ENCODE measurements around the gene ARL5B.
"Not testable (repeated sequence)": the region's sequence is repeated elsewhere in the genome, so short reads cannot be mapped to it uniquely, and the experiment has no call there.

The ARL5B gene

GRCh38 chr10:18659125-18659818 is at the start of gene ARL5B:
Gene ARL5B (plus strand): TSS chr10:18659431. CDS start chr10:18659638, 207 bp downstream.
- DNase-seq = peak; percentile 99

DNA sequence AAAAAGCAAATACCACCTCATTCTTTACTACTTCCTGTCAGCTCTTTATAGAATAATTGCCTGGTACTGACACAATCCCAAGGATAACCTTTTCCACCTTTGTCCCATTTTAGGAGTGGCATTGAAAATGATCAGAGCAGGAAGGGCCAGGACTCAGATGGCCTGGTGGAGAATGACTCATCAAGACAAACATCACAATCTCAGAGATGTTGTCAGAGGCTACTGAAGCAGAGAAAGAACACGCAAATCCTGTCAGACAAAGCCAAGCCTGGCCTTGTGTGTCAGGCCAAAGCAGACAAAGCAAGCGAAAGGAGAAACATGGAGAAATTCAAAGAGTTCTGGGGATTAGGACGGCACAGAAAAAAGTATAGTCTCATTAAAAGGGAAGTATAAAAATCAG is 48.7 kb upstream of the ARL5B start:
- peak; percentile 47 for DNase-seq

- DNase-seq = no peak
These were observed 48.1 kb upstream of the ARL5B start for GRCh38 chr10:18611168-18611567.

DNA sequence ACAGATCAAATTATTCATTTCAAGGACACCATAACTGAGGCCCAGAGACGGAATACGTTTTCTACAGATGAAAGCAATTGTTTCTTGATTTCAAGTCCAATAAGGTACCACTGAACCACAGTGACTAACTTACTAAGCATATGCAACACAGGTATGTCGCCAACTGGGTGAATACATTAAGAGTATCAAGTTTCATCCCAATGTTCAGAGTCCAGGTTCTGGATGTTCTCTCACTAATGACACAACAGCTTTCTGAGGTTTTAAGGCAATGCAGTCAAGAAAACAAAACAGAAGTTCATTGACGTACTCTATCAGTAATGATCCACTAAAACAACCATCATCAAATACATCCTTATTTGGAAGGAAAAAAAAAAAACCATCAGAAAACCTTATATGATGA is 43.6 kb upstream of the ARL5B start:
- no peak for DNase-seq

GRCh38 chr10:18616337-18616736 is 42.9 kb upstream of the ARL5B start:
- no peak for DNase-seq

GRCh38 chr10:18619016-18619415 is 40.2 kb upstream of the ARL5B start:
- DNase-seq = no peak

- DNase-seq = no peak
These were observed 38.4 kb upstream of the ARL5B start for GRCh38 chr10:18620856-18621255.

- peak; percentile 50 for DNase-seq
These were observed 35.6 kb upstream of the ARL5B start for GRCh38 chr10:18623671-18624070.

DNA sequence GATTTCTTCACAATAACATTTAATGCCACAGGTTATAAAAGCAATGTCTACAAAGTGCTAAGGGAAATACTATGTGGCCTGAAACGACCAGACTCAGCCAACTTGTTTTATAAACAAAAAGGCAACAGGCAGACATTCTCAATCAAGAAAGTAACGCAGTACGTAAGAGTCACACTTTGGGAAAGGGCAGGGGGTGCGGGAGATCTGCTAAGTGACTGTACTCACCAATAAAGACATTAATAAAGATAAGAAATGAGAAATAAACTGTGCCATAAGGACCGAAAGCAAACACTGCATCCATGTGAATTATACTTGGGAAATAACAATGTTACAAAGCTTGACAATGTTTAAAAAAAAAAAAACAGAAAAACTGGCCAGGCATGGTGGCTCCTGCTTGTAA is 33.3 kb upstream of the ARL5B start:
- no peak for DNase-seq

GRCh38 chr10:18627452-18628018 is 31.7 kb upstream of the ARL5B start:
- DNase-seq = peak; percentile 65

DNA sequence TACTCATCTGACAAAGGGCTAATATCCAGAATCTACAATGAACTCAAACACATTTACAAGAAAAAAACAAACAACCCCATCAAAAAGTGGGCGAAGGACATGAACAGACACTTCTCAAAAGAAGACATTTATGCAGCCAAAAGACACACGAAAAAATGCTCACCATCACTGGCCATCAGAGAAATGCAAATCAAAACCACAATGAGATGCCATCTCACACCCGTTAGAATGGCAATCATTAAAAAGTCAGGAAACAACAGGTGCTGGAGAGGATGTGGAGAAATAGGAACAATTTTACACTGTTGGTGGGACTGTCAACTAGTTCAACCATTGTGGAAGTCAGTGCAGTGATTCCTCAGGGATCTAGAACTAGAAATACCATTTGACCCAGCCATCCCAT is 26.7 kb upstream of the ARL5B start:
- not testable (repeated sequence) for DNase-seq

GRCh38 chr10:18635995-18636394 is 23.2 kb upstream of the ARL5B start:
- no peak for DNase-seq

GRCh38 chr10:18637400-18637799 is 21.8 kb upstream of the ARL5B start:
- not testable (repeated sequence) for DNase-seq

DNA sequence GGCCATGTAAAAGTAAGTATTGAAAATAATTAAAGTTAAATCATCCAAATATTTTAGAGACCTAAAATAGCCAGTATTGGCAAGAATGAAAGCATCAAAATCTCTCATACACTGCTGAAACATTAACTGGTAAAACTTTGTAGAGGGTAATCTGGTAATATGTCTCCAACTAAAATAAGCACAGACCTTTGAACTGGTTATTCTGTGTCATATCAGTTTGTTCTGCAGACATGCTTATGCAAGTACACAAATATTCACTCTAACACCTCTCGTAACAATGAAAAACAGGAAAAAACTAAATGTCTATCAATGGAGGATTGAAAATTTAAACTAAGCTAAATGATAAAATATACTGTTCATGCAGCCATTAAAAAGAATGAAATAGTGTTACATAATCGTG is 19.5 kb upstream of the ARL5B start:
- DNase-seq = not testable (repeated sequence)

DNA sequence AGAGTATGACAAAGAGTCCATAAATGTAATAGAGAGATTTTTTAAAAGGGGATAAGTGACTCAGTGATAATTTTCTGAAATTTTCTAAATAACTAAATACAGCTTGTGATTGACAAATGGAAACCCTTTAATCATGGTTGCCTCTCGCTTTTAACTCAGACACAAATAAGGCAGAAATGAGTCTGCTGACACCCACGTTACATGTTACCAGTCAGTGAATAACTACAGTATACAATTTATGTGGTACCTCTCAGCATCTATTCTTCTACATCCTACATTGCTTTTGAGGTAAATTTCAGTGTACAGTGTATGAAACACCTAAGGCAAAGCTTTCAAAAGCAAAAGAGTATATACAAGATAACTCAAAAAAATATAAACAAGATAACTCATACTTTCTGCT is 12.1 kb upstream of the ARL5B start:
- DNase-seq = no peak

DNA sequence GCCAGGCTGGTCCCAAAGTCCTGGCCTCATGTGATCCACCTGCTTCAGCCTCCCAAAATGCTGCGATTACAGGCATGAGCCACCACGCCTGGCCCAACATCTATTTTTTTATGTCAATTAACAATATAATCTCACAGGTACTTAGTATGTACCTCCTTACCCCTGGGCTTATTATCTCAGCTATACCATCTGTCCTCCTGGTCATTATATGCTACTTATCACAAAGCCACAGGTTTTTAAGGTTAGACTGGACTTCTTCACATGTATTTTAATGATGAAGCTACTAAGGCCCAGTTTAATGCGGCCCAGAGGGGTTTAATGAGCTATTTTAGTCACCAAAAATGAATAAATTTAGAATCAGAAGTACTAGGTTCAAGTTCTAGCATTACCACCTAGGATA is 11.3 kb upstream of the ARL5B start:
- DNase-seq = no peak

- no peak for DNase-seq
These were observed 9.8 kb upstream of the ARL5B start for GRCh38 chr10:18649364-18649959.

- DNase-seq = no peak
These were observed 8.7 kb upstream of the ARL5B start for GRCh38 chr10:18650404-18650997.

GRCh38 chr10:18651324-18652007 is 7.8 kb upstream of the ARL5B start, which contains the start of gene NSUN6:
Gene NSUN6 (minus strand): TSS chr10:18651587. CDS start chr10:18651203, 384 bp downstream.
- peak; percentile 81 for DNase-seq

GRCh38 chr10:18653112-18653511 is 6.1 kb upstream of the ARL5B start:
- DNase-seq = no peak

DNA sequence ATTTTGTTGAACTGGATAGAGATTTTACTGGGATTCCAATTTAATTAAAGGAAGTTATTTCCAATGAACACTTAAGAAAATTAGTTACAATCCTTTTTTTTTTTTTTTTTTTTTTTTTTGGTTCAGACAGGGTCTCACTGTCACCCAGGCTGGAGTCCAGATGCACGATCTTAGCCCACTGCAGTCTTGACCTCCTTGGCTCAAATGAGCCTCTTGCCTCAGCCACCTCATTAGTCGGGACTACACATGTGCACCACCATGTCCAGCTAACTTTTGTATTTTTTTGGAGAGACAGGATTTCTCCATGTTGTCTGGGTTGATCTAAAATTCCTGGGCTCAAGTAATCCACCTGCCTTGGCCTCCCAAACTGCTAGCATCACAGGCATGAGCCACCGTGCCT is 2.5 kb upstream of the ARL5B start:
- DNase-seq = no peak

GRCh38 chr10:18658271-18659124 is 733 bp upstream of the ARL5B start:
- DNase-seq = peak; percentile 31

Data from fibroblast of upper back skin (primary cell).